Ascending aorta (tissue), 2 donors: ENCODE data around the gene ENO2. TPM values are rescaled to one million over a fixed set of nuclear protein-coding genes. Genes with fewer than 3 reads are reported as not detected.

ENCODE experiments used
- DNase-seq, 2 donors: peaks; one replicate each; pipeline ENCODE4 v3.0.0-alpha.2; 2019; ENCODE audit warnings: low spot score in 2 of 2
- H3K27ac ChIP-seq, 2 donors: fragments of 200-600 bp; sonication (generic); one replicate each; pipeline ENCODE4 v1.5.1; 2016 to 2017; ENCODE audit warnings: mild to moderate bottlenecking in 1 of 2
- H3K27me3 ChIP-seq: fragments of 200-600 bp; sonication (generic); one replicate; pipeline ENCODE4 v1.5.1; 2017
- H3K36me3 ChIP-seq, 2 donors: fragments of 200-600 bp; sonication (generic); one replicate each; pipeline ENCODE4 v1.5.1; 2016
- H3K4me1 ChIP-seq, 2 donors: fragments of 200-600 bp; sonication (generic); one replicate each; pipeline ENCODE4 v1.5.1; 2016 to 2017; ENCODE audit warnings: mild to moderate bottlenecking in 1 of 2
- H3K4me3 ChIP-seq, 2 donors: fragments of 200-600 bp; sonication (generic); one replicate each; pipeline ENCODE4 v1.5.1; 2016 to 2017; ENCODE audit warnings: mild to moderate bottlenecking in 1 of 2
- H3K9me3 ChIP-seq, 2 donors: fragments of 200-600 bp; sonication (generic); one replicate each; pipeline ENCODE4 v1.5.1; 2016
- CTCF ChIP-seq, 3 experiments: fragments of 200-600 bp in 2 of 3; fragments of 450-650 bp in 1 of 3; sonication (generic) in 2 of 3; IDR thresholded peaks; one replicate each; pipeline ENCODE4 v1.5.1; 2016 to 2019; ENCODE audit warnings: antibody characterized with exemption in 3 of 3, mild to moderate bottlenecking in 1 of 3, moderate library complexity in 1 of 3
- intact Hi-C: fragments of 100-400 bp; cut with DNase I; formaldehyde crosslinking; loops from one replicate; pipeline ENCODE4 v1.15.1; 2023
- total RNA-seq: library from RNA; depleted of rRNA; stranded (reverse); fragments of >200 nt; gene quantifications from one replicate; pipeline ENCODE4 v1.1.0, GENCODE V29; 2016

ENO2 gene
- total RNA-seq, 1 donor from 2014 or later: 30.3 TPM

- DNase-seq: peak in 1 of 2 donors; percentile 61
- peaks cover 34 to 38% of the 10 kb centered on the region in 2 donors for H3K36me3 ChIP-seq
- intact Hi-C loops: loop anchor here (1.0 kb wide), 1 partner anchor 40 kb away; no protein-coding TSS in a partner anchor
- H3K4me3 ChIP-seq: no peak overlapping the region
- H3K27ac ChIP-seq: no peak overlapping the region
- TF ChIP-seq CTCF (IDR thresholded peaks at IDR 0.05): no peak
- H3K4me1 ChIP-seq: peaks cover 0 to 15% of the 10 kb centered on the region in 2 donors
- H3K27me3 ChIP-seq: no peaks in the 10 kb centered on the region
- no peaks in the 10 kb centered on the region for H3K9me3 ChIP-seq
Observed at GRCh38 chr12:6963791-6964413, 49.5 kb downstream of the ENO2 start.

GRCh38 chr12:6964605-6965025 lies 50.2 kb downstream of the ENO2 start:
- peaks cover 0 to 22% of the 10 kb centered on the region in 2 donors for H3K4me1 ChIP-seq
- intact Hi-C loops: loop anchor here (1.0 kb wide), 3 partner anchors 18 to 95 kb away; no protein-coding TSS in a partner anchor
- peak overlapping the region; percentile 64 to 75 for H3K27ac ChIP-seq

GRCh38 chr12:6965026-6965661 lies 50.8 kb downstream of the ENO2 start:
- DNase-seq: peak in 1 of 2 donors; percentile 90
- H3K9me3 ChIP-seq: no peaks in the 10 kb centered on the region
- H3K36me3 ChIP-seq: peaks cover 34 to 42% of the 10 kb centered on the region in 2 donors
- peak overlapping the region; percentile 64 to 75 for H3K27ac ChIP-seq
- no peaks in the 10 kb centered on the region for H3K27me3 ChIP-seq
- intact Hi-C loops: loop anchor here (1.0 kb wide), 2 partner anchors 19 to 96 kb away; no protein-coding TSS in a partner anchor
- peak; percentile 82 to 88 (median 84) for TF ChIP-seq CTCF (IDR thresholded peaks at IDR 0.05)
- no peak overlapping the region for H3K4me3 ChIP-seq
- H3K4me1 ChIP-seq: peaks cover 0 to 28% of the 10 kb centered on the region in 2 donors

More at GRCh38 chr12:6964605-6965025, 50.2 kb downstream of the ENO2 start:
- peaks cover 34 to 42% of the 10 kb centered on the region in 2 donors for H3K36me3 ChIP-seq
- H3K9me3 ChIP-seq: no peaks in the 10 kb centered on the region
- H3K27me3 ChIP-seq: no peaks in the 10 kb centered on the region
- no peak for TF ChIP-seq CTCF (IDR thresholded peaks at IDR 0.05)
- no peak overlapping the region for H3K4me3 ChIP-seq
- DNase-seq: no peak

- no peak for TF ChIP-seq CTCF (IDR thresholded peaks at IDR 0.05)
- peaks cover 0 to 28% of the 10 kb centered on the region in 2 donors for H3K4me1 ChIP-seq
- DNase-seq: no peak
- H3K36me3 ChIP-seq: peaks cover 34 to 42% of the 10 kb centered on the region in 2 donors
- no peaks in the 10 kb centered on the region for H3K9me3 ChIP-seq
- no peak overlapping the region for H3K4me3 ChIP-seq
- H3K27ac ChIP-seq: peak overlapping the region in 1 of 2 donors; percentile 75
- intact Hi-C loops: loop anchor here (1.0 kb wide), 2 partner anchors 19 to 96 kb away; no protein-coding TSS in a partner anchor
- no peaks in the 10 kb centered on the region for H3K27me3 ChIP-seq
Observed at GRCh38 chr12:6965714-6966113, 51.3 kb downstream of the ENO2 start.

- H3K4me1 ChIP-seq: peaks cover 0 to 31% of the 10 kb centered on the region in 2 donors
- no peak overlapping the region for H3K4me3 ChIP-seq
- DNase-seq: no peak
- no peaks in the 10 kb centered on the region for H3K9me3 ChIP-seq
- no peak for TF ChIP-seq CTCF (IDR thresholded peaks at IDR 0.05)
- peaks cover 34 to 42% of the 10 kb centered on the region in 2 donors for H3K36me3 ChIP-seq
- H3K27ac ChIP-seq: no peak overlapping the region
- intact Hi-C loops: no loop called here
- H3K27me3 ChIP-seq: no peaks in the 10 kb centered on the region
Observed at GRCh38 chr12:6966351-6966750, 52.0 kb downstream of the ENO2 start.
